Natural killer cell (primary cell): ENCODE results near the gene TOPAZ1. TPM values are rescaled to one million over a fixed set of nuclear protein-coding genes. Genes with fewer than 3 reads are reported as not detected.

Experiments
- ATAC-seq, 3 donors: fragments of 150-1000 bp in 2 of 3; fragments of 200-7000 bp in 1 of 3; cut with Tn5 transposase; 1 replicate in 1 of 3; 2 replicates in 2 of 3; pipeline ENCODE4 v1.10.0; 2021; ENCODE audit warnings: mild to moderate bottlenecking in 2 of 3, moderate library complexity in 2 of 3
- DNase-seq, 2 donors: peaks; one replicate each; pipeline versions ENCODE4 v3.0.0 to v3.0.0-alpha.2; 2013 to 2021; ENCODE audit warnings: mixed read lengths in 1 of 2
- H3K27ac ChIP-seq: one replicate; pipeline ENCODE4 v1.5.1; 2013; ENCODE audit warnings: mild to moderate bottlenecking, low read length
- H3K27me3 ChIP-seq: one replicate; pipeline ENCODE4 v1.6.1; 2013; ENCODE audit warnings: low read length; ENCODE audit not compliant: control insufficient read depth, insufficient read depth
- H3K36me3 ChIP-seq: one replicate; pipeline ENCODE4 v1.6.1; 2013; ENCODE audit warnings: low read length; ENCODE audit not compliant: control insufficient read depth, insufficient read depth
- H3K4me1 ChIP-seq: one replicate; pipeline ENCODE4 v1.6.1; 2013; ENCODE audit warnings: low read length; ENCODE audit not compliant: control insufficient read depth, insufficient read depth
- H3K4me3 ChIP-seq: one replicate; pipeline ENCODE4 v1.5.1; 2013; ENCODE audit warnings: low read length
- H3K9me3 ChIP-seq: one replicate; pipeline ENCODE4 v1.6.1; 2013; ENCODE audit warnings: low read length; ENCODE audit not compliant: control insufficient read depth, insufficient read depth
- H3K27ac Mint-ChIP-seq, 2 donors: one replicate each; pipeline ENCODE4 v1.8.0; 2022; ENCODE audit warnings: mild to moderate bottlenecking in 2 of 2, mixed read lengths in 2 of 2, moderate library complexity in 1 of 2
- H3K27me3 Mint-ChIP-seq, 2 donors: one replicate each; pipeline ENCODE4 v1.8.0; 2022; ENCODE audit warnings: low read depth in 2 of 2, mixed read lengths in 2 of 2
- H3K36me3 Mint-ChIP-seq: one replicate; pipeline ENCODE4 v1.8.0; 2022; ENCODE audit warnings: mixed read lengths
- H3K4me1 Mint-ChIP-seq, 2 donors: one replicate each; pipeline ENCODE4 v1.8.0; 2022; ENCODE audit warnings: mixed read lengths in 2 of 2
- H3K4me3 Mint-ChIP-seq: one replicate; pipeline ENCODE4 v1.8.0; 2022; ENCODE audit warnings: mild to moderate bottlenecking, moderate library complexity, mixed read lengths
- H3K9me3 Mint-ChIP-seq, 2 donors: one replicate each; pipeline ENCODE4 v1.8.0; 2022; ENCODE audit warnings: mixed read lengths in 2 of 2
- CTCF ChIP-seq: fragments of 200-600 bp; IDR thresholded peaks from one replicate; pipeline ENCODE4 v1.8.0; 2022; ENCODE audit warnings: antibody characterized with exemption
- WGBS: methylation state at CpG from one replicate; pipeline ENCODE4 v1.1.7; 2013; ENCODE audit warnings: missing lambda C conversion rate; ENCODE audit not compliant: insufficient coverage; 5-methylcytosine and 5-hydroxymethylcytosine counted together
- intact Hi-C: fragments of 100-400 bp; cut with micrococcal nuclease; formaldehyde crosslinking; loops from one replicate; pipeline ENCODE4 v1.14.2; 2022
- total RNA-seq, 4 donors: library from RNA; stranded (reverse); fragments of 120-200 nt in 1 of 4; gene quantifications; one replicate each; pipeline versions ENCODE4 v1.2.3 to v1.2.4, GENCODE V29; 2013 to 2022

The TOPAZ1 gene
- total RNA-seq, 3 donors from 2014 or later (not counting 1 experiment from before 2014, with no cell fraction given): not detected

GRCh38 chr3:44210967-44211366 is 30.7 kb upstream of the TOPAZ1 start:
- no peak for TF ChIP-seq CTCF
- DNase-seq (no peak), ATAC-seq (no peak)
- intact Hi-C loops: no loop called here
- Mint-ChIP-seq H3K4me1 (no peaks in the 10 kb centered on the region), H3K36me3 (no peaks in the 10 kb centered on the region), H3K27me3 (peaks cover 37 to 71% of the 10 kb centered on the region in 2 donors), H3K27ac (no peak overlapping the region), H3K4me3 (no peak overlapping the region), H3K9me3 (peaks cover 0 to 3% of the 10 kb centered on the region in 2 donors)
- no peaks in the 10 kb centered on the region for H3K9me3 ChIP-seq
- no peak overlapping the region for H3K27ac ChIP-seq
- H3K36me3 ChIP-seq: no peaks in the 10 kb centered on the region
- no peaks in the 10 kb centered on the region for H3K4me1 ChIP-seq
- no peak overlapping the region for H3K4me3 ChIP-seq
- no peaks in the 10 kb centered on the region for H3K27me3 ChIP-seq

GRCh38 chr3:44222337-44222736 is 19.3 kb upstream of the TOPAZ1 start:
- 71% methylated on average over 3 of the region's 3 CpGs for WGBS
- Mint-ChIP-seq H3K9me3 (no peaks in the 10 kb centered on the region), H3K4me3 (no peak overlapping the region), H3K27me3 (peaks cover 16 to 44% of the 10 kb centered on the region in 2 donors), H3K36me3 (no peaks in the 10 kb centered on the region), H3K27ac (no peak overlapping the region), H3K4me1 (peaks cover 0 to 6% of the 10 kb centered on the region in 2 donors)
- Histone ChIP-seq H3K36me3 (no peaks in the 10 kb centered on the region), H3K4me3 (no peak overlapping the region), H3K4me1 (no peaks in the 10 kb centered on the region), H3K9me3 (no peaks in the 10 kb centered on the region), H3K27ac (no peak overlapping the region), H3K27me3 (peaks cover 6% of the 10 kb centered on the region)
- intact Hi-C loops: no loop called here
- TF ChIP-seq CTCF: no peak
- ATAC-seq (no peak), DNase-seq (no peak)

GRCh38 chr3:44223299-44223698 is 18.4 kb upstream of the TOPAZ1 start:
- intact Hi-C loops: no loop called here
- H3K9me3 Mint-ChIP-seq: no peaks in the 10 kb centered on the region
- no peak for ATAC-seq

More at GRCh38 chr3:44223299-44223698, 18.4 kb upstream of the TOPAZ1 start:
- Histone ChIP-seq H3K4me1 (no peaks in the 10 kb centered on the region), H3K27me3 (peaks cover 8% of the 10 kb centered on the region), H3K27ac (no peak overlapping the region), H3K36me3 (no peaks in the 10 kb centered on the region), H3K4me3 (no peak overlapping the region), H3K9me3 (no peaks in the 10 kb centered on the region)
- WGBS: 39% methylated on average over 5 of the region's 5 CpGs
- Mint-ChIP-seq H3K27me3 (peaks cover 16 to 44% of the 10 kb centered on the region in 2 donors), H3K4me3 (no peak overlapping the region), H3K27ac (no peak overlapping the region), H3K36me3 (no peaks in the 10 kb centered on the region), H3K4me1 (peaks cover 0 to 6% of the 10 kb centered on the region in 2 donors)
- no peak for DNase-seq
- no peak for TF ChIP-seq CTCF
